Caco-2 (cell line): ENCODE data around the gene COMTD1. TPM values are rescaled to one million over a fixed set of nuclear protein-coding genes. Genes with fewer than 3 reads are reported as not detected.
"Not testable (repeated sequence)": the region's sequence is repeated elsewhere in the genome, so short reads cannot be mapped to it uniquely, and the experiment has no call there.

Experiments
- BruUV-seq: library from RNA; stranded (reverse); fragments of 400-500 nt; replicated peaks from 2 replicates; lab custom pipeline; 2021; lab: Mats Ljungman, UMichigan
- CTCF ChIA-PET: fragments of 300-600 bp; sonication (Branson Sonifier 250); formaldehyde crosslinking; loops from one replicate; lab custom pipeline; 2022; ENCODE audit warnings: antibody characterized with exemption; lab: Charles Lee
- POLR2A ChIA-PET: fragments of 300-600 bp; sonication (Branson Sonifier 250); formaldehyde crosslinking; loops from one replicate; lab custom pipeline; 2022; ENCODE audit warnings: antibody characterized with exemption; lab: Charles Lee
- DNase-seq, 2 experiments: peaks; one replicate each; pipeline versions ENCODE4 v3.0.0 to v3.0.0-alpha.2; 2020 to 2022
- H3K27me3 ChIP-seq: replicated peaks from 2 replicates; pipeline ENCODE4 v1.6.0; 2011; ENCODE audit warnings: low read length; ENCODE audit not compliant: control insufficient read depth, insufficient read depth
- H3K36me3 ChIP-seq: 2 replicates; pipeline ENCODE4 v1.5.1; 2011; ENCODE audit warnings: low read length; ENCODE audit not compliant: control insufficient read depth, insufficient read depth
- H3K4me1 ChIP-seq: fragments of 250-450 bp; sonication (Bioruptor Pico); 2 replicates; pipeline ENCODE4 v1.5.1; 2020; ENCODE audit warnings: mild to moderate bottlenecking
- H3K4me3 ChIP-seq: 2 replicates; pipeline ENCODE4 v1.5.1; 2011; ENCODE audit warnings: low read depth, mild to moderate bottlenecking, control low read depth, low read length
- H3K9me3 ChIP-seq: fragments of 250-450 bp; sonication (Bioruptor Pico); 2 replicates; pipeline ENCODE4 v1.5.1; 2020; ENCODE audit warnings: mild to moderate bottlenecking, moderate library complexity
- H3K27ac Mint-ChIP-seq: one replicate; pipeline ENCODE4 v1.8.0; 2022; ENCODE audit warnings: mixed read lengths; ENCODE audit not compliant: unreplicated experiment
- H3K27me3 Mint-ChIP-seq: one replicate; pipeline ENCODE4 v1.8.0; 2022; ENCODE audit warnings: mixed read lengths; ENCODE audit not compliant: insufficient read depth, unreplicated experiment
- H3K36me3 Mint-ChIP-seq: one replicate; pipeline ENCODE4 v1.8.0; 2022; ENCODE audit warnings: mild to moderate bottlenecking, mixed read lengths; ENCODE audit not compliant: insufficient read depth, unreplicated experiment
- H3K4me1 Mint-ChIP-seq: one replicate; pipeline ENCODE4 v1.8.0; 2022; ENCODE audit warnings: low read depth, mixed read lengths; ENCODE audit not compliant: unreplicated experiment
- H3K4me3 Mint-ChIP-seq: one replicate; pipeline ENCODE4 v1.8.0; 2022; ENCODE audit warnings: mild to moderate bottlenecking, moderate library complexity, mixed read lengths; ENCODE audit not compliant: unreplicated experiment
- H3K9me3 Mint-ChIP-seq: one replicate; pipeline ENCODE4 v1.8.0; 2022; ENCODE audit warnings: mixed read lengths; ENCODE audit not compliant: unreplicated experiment
- intact Hi-C: fragments of 100-400 bp; cut with micrococcal nuclease; formaldehyde crosslinking; loops from one replicate; pipeline ENCODE4 v1.10.0; 2022; ENCODE audit not compliant: unreplicated experiment
- total RNA-seq: library from RNA; stranded (reverse); gene quantifications from 2 replicates; pipeline ENCODE4 v1.2.3, GENCODE V29; 2022
- TF ChIP-seq, protein P1 (sequence below), 2 experiments: fragments of 200-600 bp in 1 of 2; IDR thresholded peaks; 1 replicate in 1 of 2; 2 replicates in 1 of 2; pipeline versions ENCODE4 v1.5.1 to v1.8.0; 2011 to 2022; ENCODE audit warnings: antibody characterized with exemption in 1 of 2, control low read depth in 1 of 2, inconsistent platforms in 1 of 2, low read depth in 1 of 2, low read length in 1 of 2, mild to moderate bottlenecking in 1 of 2, moderate library complexity in 1 of 2; ENCODE audit not compliant: insufficient read depth in 1 of 2, severe bottlenecking in 1 of 2, unreplicated experiment in 1 of 2

Gene COMTD1
- total RNA-seq, 1 experiment from 2014 or later: 38.7 TPM

DNA sequence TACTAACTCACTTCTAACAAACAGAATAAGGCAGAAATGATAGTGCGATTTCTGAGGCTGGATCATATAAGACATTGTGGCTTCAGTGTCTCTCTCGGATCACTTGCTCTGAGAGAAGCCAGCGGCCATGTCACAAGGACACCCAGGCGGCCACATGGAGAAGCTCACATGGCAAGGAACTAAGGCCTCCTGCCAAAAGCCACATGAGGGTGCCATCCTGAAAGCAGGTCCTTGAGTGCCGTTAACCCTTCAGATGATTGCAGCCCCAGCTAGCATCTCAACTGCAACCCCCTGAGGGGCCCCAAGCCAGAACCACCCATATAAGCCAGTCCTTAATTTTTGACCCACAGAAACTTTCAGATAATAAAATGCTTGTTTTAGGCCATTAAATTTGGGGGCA is 32.0 kb downstream of the COMTD1 start:
- peaks cover 15% of the 10 kb centered on the region for H3K4me1 Mint-ChIP-seq
- peaks cover 16% of the 10 kb centered on the region for H3K4me1 ChIP-seq
- ChIA-PET POLR2A (no interaction called here), CTCF (interaction anchor here (0.7 kb wide), 1 partner anchor 40 kb away, joined by 8 read pairs; no protein-coding TSS in a partner anchor)
- no peaks in the 10 kb centered on the region for H3K36me3 ChIP-seq
- no peak overlapping the region for H3K4me3 Mint-ChIP-seq
- DNase-seq: peak in 1 of 2 experiments; percentile 24
- no peaks in the 10 kb centered on the region for H3K27me3 ChIP-seq
- no peaks in the 10 kb centered on the region for H3K36me3 Mint-ChIP-seq
- intact Hi-C loops: no loop called here
- no peaks in the 10 kb centered on the region for H3K9me3 Mint-ChIP-seq
- BruUV-seq: TSS peak; percentile 41
- no peaks in the 10 kb centered on the region for H3K9me3 ChIP-seq
- TF ChIP-seq, protein P1, sequence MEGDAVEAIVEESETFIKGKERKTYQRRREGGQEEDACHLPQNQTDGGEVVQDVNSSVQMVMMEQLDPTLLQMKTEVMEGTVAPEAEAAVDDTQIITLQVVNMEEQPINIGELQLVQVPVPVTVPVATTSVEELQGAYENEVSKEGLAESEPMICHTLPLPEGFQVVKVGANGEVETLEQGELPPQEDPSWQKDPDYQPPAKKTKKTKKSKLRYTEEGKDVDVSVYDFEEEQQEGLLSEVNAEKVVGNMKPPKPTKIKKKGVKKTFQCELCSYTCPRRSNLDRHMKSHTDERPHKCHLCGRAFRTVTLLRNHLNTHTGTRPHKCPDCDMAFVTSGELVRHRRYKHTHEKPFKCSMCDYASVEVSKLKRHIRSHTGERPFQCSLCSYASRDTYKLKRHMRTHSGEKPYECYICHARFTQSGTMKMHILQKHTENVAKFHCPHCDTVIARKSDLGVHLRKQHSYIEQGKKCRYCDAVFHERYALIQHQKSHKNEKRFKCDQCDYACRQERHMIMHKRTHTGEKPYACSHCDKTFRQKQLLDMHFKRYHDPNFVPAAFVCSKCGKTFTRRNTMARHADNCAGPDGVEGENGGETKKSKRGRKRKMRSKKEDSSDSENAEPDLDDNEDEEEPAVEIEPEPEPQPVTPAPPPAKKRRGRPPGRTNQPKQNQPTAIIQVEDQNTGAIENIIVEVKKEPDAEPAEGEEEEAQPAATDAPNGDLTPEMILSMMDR (IDR thresholded peaks at IDR 0.05; ENCODE audit: insufficient read depth in 1 of 2, low read depth in 1 of 2, low read length in 1 of 2, severe bottlenecking in 1 of 2, unreplicated experiment in 1 of 2): no peak
- no peaks in the 10 kb centered on the region for H3K27me3 Mint-ChIP-seq
- no peak overlapping the region for H3K4me3 ChIP-seq
- no peak overlapping the region for H3K27ac Mint-ChIP-seq

DNA sequence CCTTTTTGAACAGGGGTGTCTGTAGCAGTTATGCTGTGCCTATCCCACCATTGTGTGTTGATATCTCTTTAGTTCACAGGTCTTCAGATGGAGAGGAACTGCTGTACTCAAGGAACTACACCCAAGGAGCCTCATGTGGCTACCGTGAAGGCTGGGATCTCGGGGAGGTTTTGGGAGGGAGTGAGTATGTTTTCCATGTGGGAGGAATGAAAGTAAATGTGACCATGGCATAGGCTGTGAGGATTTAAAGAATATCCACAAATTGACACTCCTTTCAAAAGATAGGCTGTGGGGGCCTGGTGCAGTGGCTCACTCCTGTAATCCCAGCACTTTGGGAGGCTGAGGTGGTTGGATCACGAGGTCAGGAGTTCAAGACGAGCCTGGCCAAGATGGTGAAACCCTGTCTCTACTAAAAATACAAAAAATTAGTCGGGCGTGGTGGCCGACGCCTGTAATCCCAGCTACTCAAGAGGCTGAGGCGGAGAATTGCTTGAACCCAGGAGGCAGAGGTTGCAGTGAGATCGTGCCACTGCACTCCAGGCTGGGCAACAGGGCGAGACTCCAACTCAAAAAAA is 32.6 kb downstream of the COMTD1 start:
- H3K4me3 ChIP-seq, H3K9me3 Mint-ChIP-seq, H3K27me3 Mint-ChIP-seq, H3K36me3 Mint-ChIP-seq, H3K27me3 ChIP-seq, H3K4me3 Mint-ChIP-seq, POLR2A ChIA-PET, H3K36me3 ChIP-seq, intact Hi-C loops, H3K9me3 ChIP-seq, BruUV-seq: not testable (repeated sequence)
- H3K4me1 ChIP-seq: peaks cover 16% of the 10 kb centered on the region
- Mint-ChIP-seq H3K27ac (peak overlapping the region; percentile 78), H3K4me1 (peaks cover 15% of the 10 kb centered on the region)
- DNase-seq: peak in 1 of 2 experiments; percentile 12
- CTCF ChIA-PET: interaction anchor here (0.6 to 0.7 kb wide), 2 partner anchors 29 to 41 kb away, joined by 4 to 8 read pairs; no protein-coding TSS in a partner anchor

DNA sequence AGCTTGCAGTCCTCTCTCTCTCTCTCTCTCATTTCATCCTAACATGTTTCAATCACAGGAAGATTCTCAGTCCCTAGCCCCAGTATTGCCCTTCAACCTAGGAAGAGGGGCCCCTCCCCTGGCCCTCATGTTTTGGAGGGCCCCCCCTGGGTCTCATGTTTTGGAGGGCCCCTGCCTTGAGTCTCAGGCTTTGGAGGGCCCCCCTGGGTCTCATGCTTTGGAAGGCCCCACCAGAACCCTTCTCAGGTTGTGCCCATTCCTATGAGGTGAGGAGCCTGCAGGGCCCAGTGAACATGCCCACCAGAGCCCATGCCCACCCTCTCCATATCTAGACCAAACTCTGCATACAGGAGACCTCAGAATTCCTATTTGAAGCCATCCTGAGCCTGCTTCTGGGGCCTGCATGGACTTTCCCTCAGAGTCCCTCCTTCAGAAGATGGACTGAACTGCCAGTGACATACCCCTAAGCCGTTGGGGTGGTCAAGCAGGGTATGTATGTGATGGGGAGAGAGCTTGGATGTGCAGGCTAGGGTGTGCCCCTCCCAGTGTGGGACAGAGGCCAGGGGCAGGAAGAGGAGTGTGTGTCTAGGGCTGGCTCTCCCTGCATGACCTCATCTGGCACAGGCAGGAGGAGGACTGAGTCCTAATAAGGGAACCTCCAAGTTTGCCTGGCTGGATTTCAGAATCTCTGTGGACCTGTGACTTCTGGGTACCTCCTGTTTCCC is 33.3 kb downstream of the COMTD1 start:
- no peaks in the 10 kb centered on the region for H3K9me3 Mint-ChIP-seq
- Histone ChIP-seq H3K36me3 (no peaks in the 10 kb centered on the region), H3K27me3 (no peaks in the 10 kb centered on the region), H3K4me1 (peaks cover 16% of the 10 kb centered on the region), H3K4me3 (no peak overlapping the region), H3K9me3 (no peaks in the 10 kb centered on the region)
- H3K27ac Mint-ChIP-seq: peak overlapping the region; percentile 78
- H3K4me3 Mint-ChIP-seq: no peak overlapping the region
- peak in 1 of 2 experiments; percentile 26 for DNase-seq
- peaks cover 15% of the 10 kb centered on the region for H3K4me1 Mint-ChIP-seq
- ChIA-PET POLR2A (no interaction called here), CTCF (interaction anchor here (0.6 kb wide), 1 partner anchor 30 kb away, joined by 4 read pairs; no protein-coding TSS in a partner anchor)
- intact Hi-C loops: no loop called here
- TF ChIP-seq, protein P1 (IDR thresholded peaks at IDR 0.05; ENCODE audit: insufficient read depth in 1 of 2, low read depth in 1 of 2, low read length in 1 of 2, severe bottlenecking in 1 of 2, unreplicated experiment in 1 of 2): no peak
- no peaks in the 10 kb centered on the region for H3K27me3 Mint-ChIP-seq
- BruUV-seq: no TSS peak
- H3K36me3 Mint-ChIP-seq: no peaks in the 10 kb centered on the region
